ENCODE data around the gene CPNE7.
"Not testable (repeated sequence)": the region's sequence is repeated elsewhere in the genome, so short reads cannot be mapped to it uniquely, and the experiment has no call there.

Gene CPNE7

GRCh38 chr16:89618109-89618998, 42.8 kb downstream of the CPNE7 start:
- Mint-ChIP-seq H3K27me3 (peaks cover 26 to 51% of the 10 kb centered on the region in 2 donors), H3K4me1 (peaks cover 9 to 10% of the 10 kb centered on the region in 2 donors), H3K4me3 (no peak overlapping the region), H3K9me3 (peaks cover 0 to 2% of the 10 kb centered on the region in 2 donors), H3K27ac (no peak overlapping the region), H3K36me3 (no peaks in the 10 kb centered on the region)
- DNase-seq (no peak), ATAC-seq (replicated peaks) (no peak)

GRCh38 chr16:89619840-89620239, 44.3 kb downstream of the CPNE7 start:
- ATAC-seq (replicated peaks) (no peak), DNase-seq (no peak)
- no peaks in the 10 kb centered on the region for H3K36me3 Mint-ChIP-seq
- H3K27me3 Mint-ChIP-seq = peaks cover 37 to 49% of the 10 kb centered on the region in 2 donors
- H3K27ac Mint-ChIP-seq = no peak overlapping the region
- H3K4me1 Mint-ChIP-seq = peaks cover 9 to 10% of the 10 kb centered on the region in 2 donors
- H3K4me3 Mint-ChIP-seq = no peak overlapping the region
- H3K9me3 Mint-ChIP-seq = peaks cover 0 to 2% of the 10 kb centered on the region in 2 donors

GRCh38 chr16:89620406-89620841, 44.9 kb downstream of the CPNE7 start:
- no peaks in the 10 kb centered on the region for H3K36me3 Mint-ChIP-seq
- H3K27me3 Mint-ChIP-seq = peaks cover 37 to 51% of the 10 kb centered on the region in 2 donors
- H3K4me3 Mint-ChIP-seq = no peak overlapping the region
- peaks cover 0 to 2% of the 10 kb centered on the region in 2 donors for H3K9me3 Mint-ChIP-seq
- ATAC-seq (replicated peaks) (no peak), DNase-seq (no peak)
- H3K27ac Mint-ChIP-seq = peak overlapping the region; percentile 47
- peaks cover 9 to 10% of the 10 kb centered on the region in 2 donors for H3K4me1 Mint-ChIP-seq

GRCh38 chr16:89621136-89621697, 45.7 kb downstream of the CPNE7 start:
- Mint-ChIP-seq H3K36me3 (no peaks in the 10 kb centered on the region), H3K27me3 (peaks cover 37 to 51% of the 10 kb centered on the region in 2 donors), H3K27ac (no peak overlapping the region), H3K4me1 (peaks cover 9% of the 10 kb centered on the region in 2 donors), H3K4me3 (no peak overlapping the region), H3K9me3 (peaks cover 0 to 2% of the 10 kb centered on the region in 2 donors)
- ATAC-seq (replicated peaks) (no peak), DNase-seq (no peak)

- Mint-ChIP-seq H3K9me3 (no peaks in the 10 kb centered on the region), H3K36me3 (no peaks in the 10 kb centered on the region), H3K4me1 (peaks cover 3 to 4% of the 10 kb centered on the region in 2 donors), H3K27ac (no peak overlapping the region), H3K27me3 (peaks cover 37 to 51% of the 10 kb centered on the region in 2 donors), H3K4me3 (no peak overlapping the region)
- DNase-seq (no peak), ATAC-seq (replicated peaks) (no peak)
These were observed 46.3 kb downstream of the CPNE7 start for GRCh38 chr16:89621698-89622409.

GRCh38 chr16:89623511-89624261, 48.1 kb downstream of the CPNE7 start:
- Mint-ChIP-seq H3K36me3 (no peaks in the 10 kb centered on the region), H3K27ac (peak overlapping the region; percentile 1), H3K4me1 (no peaks in the 10 kb centered on the region), H3K9me3 (no peaks in the 10 kb centered on the region), H3K27me3 (peaks cover 37 to 51% of the 10 kb centered on the region in 2 donors), H3K4me3 (no peak overlapping the region)
- DNase-seq = no peak
- no peak for ATAC-seq (replicated peaks)

GRCh38 chr16:89624777-89625761, 49.5 kb downstream of the CPNE7 start:
- no peak for ATAC-seq (replicated peaks)
- no peaks in the 10 kb centered on the region for H3K36me3 Mint-ChIP-seq
- no peaks in the 10 kb centered on the region for H3K9me3 Mint-ChIP-seq
- DNase-seq = no peak
- peaks cover 38 to 54% of the 10 kb centered on the region in 2 donors for H3K27me3 Mint-ChIP-seq
- no peak overlapping the region for H3K4me3 Mint-ChIP-seq
- no peaks in the 10 kb centered on the region for H3K4me1 Mint-ChIP-seq
- no peak overlapping the region for H3K27ac Mint-ChIP-seq

GRCh38 chr16:89629827-89630610, 54.5 kb downstream of the CPNE7 start:
- ATAC-seq (replicated peaks) = peak in 1 of 2 donors; percentile 52
- H3K36me3 Mint-ChIP-seq = no peaks in the 10 kb centered on the region
- H3K4me3 Mint-ChIP-seq = no peak overlapping the region
- H3K27ac Mint-ChIP-seq = peak overlapping the region; percentile 47
- H3K27me3 Mint-ChIP-seq = peaks cover 8 to 13% of the 10 kb centered on the region in 2 donors
- no peaks in the 10 kb centered on the region for H3K4me1 Mint-ChIP-seq
- DNase-seq = no peak
- H3K9me3 Mint-ChIP-seq = peaks cover 0 to under 1% of the 10 kb centered on the region in 2 donors

GRCh38 chr16:89633064-89633631, 57.6 kb downstream of the CPNE7 start:
- ATAC-seq (replicated peaks) (no peak), DNase-seq (no peak)
- H3K4me3 Mint-ChIP-seq = no peak overlapping the region
- H3K27ac Mint-ChIP-seq = no peak overlapping the region
- H3K27me3 Mint-ChIP-seq = peaks cover 10 to 14% of the 10 kb centered on the region in 2 donors
- peaks cover 0 to 1% of the 10 kb centered on the region in 2 donors for H3K9me3 Mint-ChIP-seq
- no peaks in the 10 kb centered on the region for H3K36me3 Mint-ChIP-seq
- no peaks in the 10 kb centered on the region for H3K4me1 Mint-ChIP-seq

GRCh38 chr16:89634463-89635385, 59.2 kb downstream of the CPNE7 start:
- not testable (repeated sequence) for DNase-seq, H3K27ac Mint-ChIP-seq, H3K9me3 Mint-ChIP-seq, H3K4me3 Mint-ChIP-seq, H3K4me1 Mint-ChIP-seq, H3K36me3 Mint-ChIP-seq
- peaks cover 7 to 14% of the 10 kb centered on the region in 2 donors for H3K27me3 Mint-ChIP-seq
- ATAC-seq (replicated peaks) = peak in 1 of 2 donors; percentile 28

- H3K9me3 Mint-ChIP-seq = peaks cover 0 to 1% of the 10 kb centered on the region in 2 donors
These were observed 61.1 kb downstream of the CPNE7 start for GRCh38 chr16:89636663-89637062.

More at GRCh38 chr16:89636663-89637062, 61.1 kb downstream of the CPNE7 start:
- DNase-seq (no peak), ATAC-seq (replicated peaks) (no peak)
- H3K27ac Mint-ChIP-seq = no peak overlapping the region
- peaks cover 0 to 10% of the 10 kb centered on the region in 2 donors for H3K27me3 Mint-ChIP-seq
- no peak overlapping the region for H3K4me3 Mint-ChIP-seq
- H3K36me3 Mint-ChIP-seq = no peaks in the 10 kb centered on the region
- peaks cover 6 to 12% of the 10 kb centered on the region in 2 donors for H3K4me1 Mint-ChIP-seq

Measured in stimulated activated naive B cell treated with anti-CD40 and anti-IgM and Interleukin-4, amounts not matched to agents 10 μg/mL and 1 μg/mL and 100 μg/mL, for 72 hours (primary cell).